Calu3 (cell line): ENCODE measurements around the gene PPARG. TPM values are rescaled to one million over a fixed set of nuclear protein-coding genes. Genes with fewer than 3 reads are reported as not detected.

Experiments
- BruUV-seq: library from RNA; stranded (reverse); fragments of 400-500 nt; replicated peaks from 2 replicates; lab custom pipeline; 2021; lab: Mats Ljungman, UMichigan
- CTCF ChIA-PET: fragments of 300-600 bp; sonication (Branson Sonifier 250); formaldehyde crosslinking; loops from one replicate; lab custom pipeline; 2022; ENCODE audit warnings: antibody characterized with exemption; lab: Charles Lee
- DNase-seq: peaks from one replicate; pipeline ENCODE4 v3.0.0; 2022
- H3K27ac Mint-ChIP-seq: one replicate; pipeline ENCODE4 v1.8.0; 2022; ENCODE audit warnings: mixed read lengths; ENCODE audit not compliant: unreplicated experiment
- H3K27me3 Mint-ChIP-seq: one replicate; pipeline ENCODE4 v1.8.0; 2022; ENCODE audit warnings: mixed read lengths; ENCODE audit not compliant: unreplicated experiment
- H3K36me3 Mint-ChIP-seq: one replicate; pipeline ENCODE4 v1.8.0; 2022; ENCODE audit warnings: mild to moderate bottlenecking, moderate library complexity, mixed read lengths; ENCODE audit not compliant: insufficient read depth, unreplicated experiment
- H3K4me1 Mint-ChIP-seq: one replicate; pipeline ENCODE4 v1.8.0; 2022; ENCODE audit warnings: mild to moderate bottlenecking, low read depth, mixed read lengths; ENCODE audit not compliant: unreplicated experiment
- H3K4me3 Mint-ChIP-seq: one replicate; pipeline ENCODE4 v1.8.0; 2022; ENCODE audit warnings: mild to moderate bottlenecking, low read depth, moderate library complexity, mixed read lengths; ENCODE audit not compliant: unreplicated experiment
- H3K9me3 Mint-ChIP-seq: one replicate; pipeline ENCODE4 v1.8.0; 2022; ENCODE audit warnings: low read depth, mixed read lengths; ENCODE audit not compliant: unreplicated experiment
- CTCF ChIP-seq: fragments of 200-600 bp; IDR thresholded peaks from one replicate; pipeline ENCODE4 v1.8.0; 2022; ENCODE audit warnings: antibody characterized with exemption; ENCODE audit not compliant: unreplicated experiment
- intact Hi-C: fragments of 100-400 bp; cut with micrococcal nuclease; formaldehyde crosslinking; loops from one replicate; pipeline ENCODE4 v1.10.0; 2022; ENCODE audit not compliant: unreplicated experiment
- total RNA-seq: library from RNA; stranded (reverse); gene quantifications from 2 replicates; pipeline ENCODE4 v1.2.3, GENCODE V29; 2022

PPARG gene
- total RNA-seq, 1 experiment from 2014 or later: 85.8 TPM

- no peak for TF ChIP-seq CTCF
- no TSS peak for BruUV-seq
- CTCF ChIA-PET: interaction anchor here (1.0 to 2.4 kb wide), 4 partner anchors 8 to 24 kb away, joined by 3 to 13 read pairs (median 4); partner anchors contain the start of gene TSEN2
- intact Hi-C loops: loop anchor here (2.0 to 5.0 kb wide), 2 partner anchors 26 to 64 kb away; no protein-coding TSS in a partner anchor
- H3K27me3 Mint-ChIP-seq: no peaks in the 10 kb centered on the region
- peak overlapping the region; percentile 83 for H3K27ac Mint-ChIP-seq
- no peaks in the 10 kb centered on the region for H3K9me3 Mint-ChIP-seq
- peaks cover 38% of the 10 kb centered on the region for H3K4me1 Mint-ChIP-seq
- peak overlapping the region; percentile 39 for H3K4me3 Mint-ChIP-seq
- peak; percentile 75 for DNase-seq
- peaks cover 6% of the 10 kb centered on the region for H3K36me3 Mint-ChIP-seq
Observed at GRCh38 chr3:12471241-12471640, 182.4 kb downstream of the PPARG start.

GRCh38 chr3:12472000-12472610 is 183.2 kb downstream of the PPARG start:
- H3K36me3 Mint-ChIP-seq: peaks cover 6% of the 10 kb centered on the region
- H3K27ac Mint-ChIP-seq: no peak overlapping the region
- DNase-seq: no peak
- no peak for TF ChIP-seq CTCF
- intact Hi-C loops: loop anchor here (2.0 to 5.0 kb wide), 2 partner anchors 27 to 65 kb away; no protein-coding TSS in a partner anchor
- H3K27me3 Mint-ChIP-seq: no peaks in the 10 kb centered on the region
- no peaks in the 10 kb centered on the region for H3K9me3 Mint-ChIP-seq
- CTCF ChIA-PET: interaction anchor here (1.0 kb wide), 1 partner anchor 12 kb away, joined by 3 read pairs; the partner anchor contains the start of gene TSEN2
- BruUV-seq: no TSS peak
- peaks cover 47% of the 10 kb centered on the region for H3K4me1 Mint-ChIP-seq
- no peak overlapping the region for H3K4me3 Mint-ChIP-seq

DNA sequence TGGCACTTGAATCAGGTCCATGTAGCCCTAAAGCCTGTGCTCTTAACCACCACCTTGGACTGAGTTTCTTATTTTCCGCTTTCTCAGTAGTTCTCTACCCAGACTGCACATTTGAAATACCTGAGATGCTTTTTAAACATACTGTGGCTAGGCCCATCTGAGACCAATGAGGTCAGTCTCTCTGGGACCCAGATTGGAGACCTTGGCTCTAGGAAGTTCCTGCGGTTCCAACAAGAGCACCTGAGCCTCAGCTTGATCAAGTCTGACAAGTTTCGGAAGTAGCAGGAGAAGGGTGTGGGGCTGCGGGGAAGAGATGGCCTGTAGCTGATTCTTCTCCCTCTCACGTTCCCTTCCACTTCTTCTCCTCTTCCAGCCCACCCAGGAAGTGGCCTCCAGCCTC is 183.9 kb downstream of the PPARG start:
- Mint-ChIP-seq H3K9me3 (no peaks in the 10 kb centered on the region), H3K36me3 (peaks cover 6% of the 10 kb centered on the region), H3K27ac (no peak overlapping the region), H3K4me3 (no peak overlapping the region), H3K27me3 (no peaks in the 10 kb centered on the region), H3K4me1 (peaks cover 51% of the 10 kb centered on the region)
- no TSS peak for BruUV-seq
- CTCF ChIA-PET: no interaction called here
- no peak for DNase-seq
- no peak for TF ChIP-seq CTCF
- intact Hi-C loops: loop anchor here (5.0 kb wide), 1 partner anchor 65 kb away; no protein-coding TSS in a partner anchor

DNA sequence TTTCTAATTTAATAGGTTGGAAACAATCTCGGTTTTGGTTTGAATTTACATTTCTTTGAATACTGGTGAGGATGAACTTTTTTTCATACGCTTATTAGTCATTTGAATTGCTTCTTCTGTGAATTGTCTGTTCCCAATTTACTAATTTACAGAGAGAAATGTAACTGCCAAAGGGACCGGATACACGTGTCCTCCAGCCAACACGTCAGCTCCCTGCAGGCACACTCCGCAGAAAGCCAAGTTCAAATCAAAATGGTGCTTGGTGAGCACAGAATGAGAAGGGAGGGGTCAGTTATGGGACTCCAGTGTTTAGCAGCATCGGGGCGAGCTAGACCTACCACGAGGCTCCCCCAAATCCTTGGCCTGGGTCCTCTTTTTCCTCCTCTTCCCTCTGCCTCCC is 184.6 kb downstream of the PPARG start:
- H3K27ac Mint-ChIP-seq: no peak overlapping the region
- CTCF ChIA-PET: no interaction called here
- H3K4me3 Mint-ChIP-seq: no peak overlapping the region
- no peaks in the 10 kb centered on the region for H3K27me3 Mint-ChIP-seq
- no TSS peak for BruUV-seq
- DNase-seq: no peak
- intact Hi-C loops: loop anchor here (5.0 kb wide), 1 partner anchor 66 kb away; no protein-coding TSS in a partner anchor
- TF ChIP-seq CTCF: no peak
- peaks cover 6% of the 10 kb centered on the region for H3K36me3 Mint-ChIP-seq
- H3K9me3 Mint-ChIP-seq: no peaks in the 10 kb centered on the region
- H3K4me1 Mint-ChIP-seq: peaks cover 51% of the 10 kb centered on the region
